WTC11 (cell line): ENCODE measurements around the gene PDPN. TPM values are rescaled to one million over a fixed set of nuclear protein-coding genes. Genes with fewer than 3 reads are reported as not detected.

Experiments used
- ATAC-seq: fragments of 200-7000 bp; cut with Tn5 transposase; 2 replicates; pipeline ENCODE4 v1.10.0; 2021; ENCODE audit warnings: mild to moderate bottlenecking, moderate library complexity
- CTCF ChIA-PET: fragments of 300-600 bp; sonication (Branson Sonifier 250); formaldehyde crosslinking; loops from one replicate; lab custom pipeline; 2021; ENCODE audit warnings: antibody characterized with exemption; lab: Charles Lee
- POLR2A ChIA-PET: fragments of 350-600 bp; sonication (Branson Sonifier 250); formaldehyde crosslinking; loops from one replicate; lab custom pipeline; 2021; ENCODE audit warnings: antibody characterized with exemption; lab: Charles Lee
- DNase-seq: peaks from one replicate; pipeline ENCODE4 v3.0.0; 2021; ENCODE audit warnings: low spot score
- H3K27ac Mint-ChIP-seq: 2 replicates; pipeline ENCODE4 v1.8.0; 2021; ENCODE audit warnings: mixed read lengths
- H3K27me3 Mint-ChIP-seq: 2 replicates; pipeline ENCODE4 v1.8.0; 2021; ENCODE audit warnings: low read depth, mild to moderate bottlenecking, moderate library complexity, mixed read lengths
- H3K36me3 Mint-ChIP-seq: 2 replicates; pipeline ENCODE4 v1.8.0; 2021; ENCODE audit warnings: mixed read lengths
- H3K4me1 Mint-ChIP-seq: 2 replicates; pipeline ENCODE4 v1.8.0; 2022; ENCODE audit warnings: mixed read lengths
- H3K4me3 Mint-ChIP-seq: 2 replicates; pipeline ENCODE4 v1.8.0; 2021; ENCODE audit warnings: mild to moderate bottlenecking, moderate library complexity, mixed read lengths
- H3K9me3 Mint-ChIP-seq: 2 replicates; pipeline ENCODE4 v1.8.0; 2021; ENCODE audit warnings: mixed read lengths
- IRF2 ChIP-seq: sonication (generic); formaldehyde crosslinking; IDR thresholded peaks from 2 replicates; pipeline ENCODE4 v1.8.0; 2022; ENCODE audit warnings: low read depth, missing genetic modification reagents, borderline replicate concordance
- JAZF1 ChIP-seq: fragments of 250-450 bp; sonication (Bioruptor Pico); IDR thresholded peaks from 2 replicates; pipeline ENCODE4 v1.9.0; 2021; ENCODE audit warnings: moderate library complexity, mild to moderate bottlenecking, inconsistent platforms
- KAT7 ChIP-seq: sonication (generic); formaldehyde crosslinking; IDR thresholded peaks from 2 replicates; pipeline ENCODE4 v1.8.1; 2023; ENCODE audit warnings: missing genetic modification reagents, mild to moderate bottlenecking, borderline replicate concordance
- MYBL2 ChIP-seq: sonication (generic); formaldehyde crosslinking; IDR thresholded peaks from 2 replicates; pipeline ENCODE4 v1.8.1; 2023; ENCODE audit warnings: mild to moderate bottlenecking, moderate library complexity, missing genetic modification reagents
- NFE2L1 ChIP-seq: sonication (generic); formaldehyde crosslinking; IDR thresholded peaks from 2 replicates; pipeline ENCODE4 v1.8.1; 2023; ENCODE audit warnings: missing genetic modification reagents
- NFYB ChIP-seq: sonication (generic); formaldehyde crosslinking; conservative IDR thresholded peaks from 2 replicates; pipeline ENCODE4 v1.8.0; 2022; ENCODE audit warnings: low read depth, missing genetic modification reagents
- NR2C2 ChIP-seq: sonication (generic); formaldehyde crosslinking; IDR thresholded peaks from 2 replicates; pipeline ENCODE4 v1.8.0; 2022; ENCODE audit warnings: mild to moderate bottlenecking, missing genetic modification reagents
- NR3C1 ChIP-seq: sonication (generic); formaldehyde crosslinking; conservative IDR thresholded peaks from 2 replicates; pipeline ENCODE4 v1.8.1; 2023; ENCODE audit warnings: low read depth, mild to moderate bottlenecking, missing genetic modification reagents
- SMAD3 ChIP-seq: sonication (generic); formaldehyde crosslinking; IDR thresholded peaks from 2 replicates; pipeline ENCODE4 v1.8.0; 2022; ENCODE audit warnings: missing genetic modification reagents, mild to moderate bottlenecking, borderline replicate concordance
- SMAD4 ChIP-seq: sonication (generic); formaldehyde crosslinking; IDR thresholded peaks from 2 replicates; pipeline ENCODE4 v1.8.0; 2022; ENCODE audit warnings: mild to moderate bottlenecking, missing genetic modification reagents
- TEAD4 ChIP-seq: sonication (generic); formaldehyde crosslinking; IDR thresholded peaks from 2 replicates; pipeline ENCODE4 v1.8.0; 2022; ENCODE audit warnings: mild to moderate bottlenecking, missing genetic modification reagents
- ZNF317 ChIP-seq: sonication (generic); formaldehyde crosslinking; IDR thresholded peaks from 2 replicates; pipeline ENCODE4 v1.8.1; 2023; ENCODE audit warnings: low read depth, mild to moderate bottlenecking, moderate library complexity, missing genetic modification reagents, borderline replicate concordance
- total RNA-seq: library from RNA; stranded (reverse); gene quantifications from 3 replicates; pipeline ENCODE4 v1.2.3, GENCODE V29; 2021
- TF ChIP-seq, protein P1 (sequence below): sonication (generic); formaldehyde crosslinking; IDR thresholded peaks from 2 replicates; pipeline ENCODE4 v1.8.1; 2023; ENCODE audit warnings: mild to moderate bottlenecking, moderate library complexity, missing genetic modification reagents
- TF ChIP-seq, protein P2 (sequence below): fragments of 200-600 bp; IDR thresholded peaks from 2 replicates; pipeline ENCODE4 v1.8.0; 2022; ENCODE audit warnings: antibody characterized with exemption
- TF ChIP-seq, protein P3 (sequence below): fragments of 250-450 bp; sonication (Bioruptor Pico); IDR thresholded peaks from 2 replicates; pipeline ENCODE4 v1.8.0; 2021; ENCODE audit warnings: mild to moderate bottlenecking
- TF ChIP-seq, protein P4 (sequence below): fragments of 250-450 bp; sonication (Bioruptor Pico); IDR thresholded peaks from 2 replicates; pipeline ENCODE4 v1.9.0; 2021; ENCODE audit warnings: mild to moderate bottlenecking
- TF ChIP-seq, protein P5 (sequence below): sonication (generic); formaldehyde crosslinking; IDR thresholded peaks from 2 replicates; pipeline ENCODE4 v1.8.1; 2022; ENCODE audit warnings: low read depth, mild to moderate bottlenecking, moderate library complexity, missing genetic modification reagents, borderline replicate concordance
- TF ChIP-seq, protein P6 (sequence below): sonication (generic); formaldehyde crosslinking; IDR thresholded peaks from 2 replicates; pipeline ENCODE4 v1.8.1; 2022; ENCODE audit warnings: mild to moderate bottlenecking, missing genetic modification reagents, moderate library complexity, borderline replicate concordance
- TF ChIP-seq, protein P7 (sequence below): sonication (generic); formaldehyde crosslinking; conservative IDR thresholded peaks from 2 replicates; pipeline ENCODE4 v1.8.1; 2023; ENCODE audit warnings: mild to moderate bottlenecking, low read depth, missing genetic modification reagents, moderate library complexity

The PDPN gene
- total RNA-seq, 1 experiment from 2014 or later: 158 TPM

DNA sequence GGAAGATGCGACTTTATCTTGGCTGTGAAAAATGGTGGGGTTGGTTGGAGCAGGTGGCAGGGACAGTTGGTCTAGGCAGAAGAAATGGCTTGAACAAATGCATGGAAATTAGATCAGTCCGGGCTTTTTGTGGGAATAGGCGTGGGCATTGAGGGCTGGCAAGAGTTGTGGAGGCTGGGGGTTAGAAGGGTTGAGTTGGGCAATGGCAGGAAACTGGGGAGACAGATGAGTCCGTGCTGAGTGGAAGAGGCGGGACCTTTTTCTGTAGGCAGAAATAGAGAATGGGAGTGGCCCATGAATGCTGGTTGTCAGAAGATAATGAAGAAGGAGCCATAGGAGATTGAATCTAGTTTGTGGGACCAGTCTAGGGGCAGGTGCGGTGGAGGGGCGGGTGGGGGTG lies 6.9 kb downstream of the PDPN start:
- Mint-ChIP-seq H3K27ac (peak overlapping the region; percentile 21; the same call in 1 of the 2 replicates), H3K36me3 (peaks cover 25% of the 10 kb centered on the region), H3K4me1 (peaks cover 60% of the 10 kb centered on the region), H3K27me3 (no peaks in the 10 kb centered on the region)
- ChIA-PET CTCF (no interaction called here), POLR2A (no interaction called here)
- DNase-seq: no peak
- TF ChIP-seq, protein P1, sequence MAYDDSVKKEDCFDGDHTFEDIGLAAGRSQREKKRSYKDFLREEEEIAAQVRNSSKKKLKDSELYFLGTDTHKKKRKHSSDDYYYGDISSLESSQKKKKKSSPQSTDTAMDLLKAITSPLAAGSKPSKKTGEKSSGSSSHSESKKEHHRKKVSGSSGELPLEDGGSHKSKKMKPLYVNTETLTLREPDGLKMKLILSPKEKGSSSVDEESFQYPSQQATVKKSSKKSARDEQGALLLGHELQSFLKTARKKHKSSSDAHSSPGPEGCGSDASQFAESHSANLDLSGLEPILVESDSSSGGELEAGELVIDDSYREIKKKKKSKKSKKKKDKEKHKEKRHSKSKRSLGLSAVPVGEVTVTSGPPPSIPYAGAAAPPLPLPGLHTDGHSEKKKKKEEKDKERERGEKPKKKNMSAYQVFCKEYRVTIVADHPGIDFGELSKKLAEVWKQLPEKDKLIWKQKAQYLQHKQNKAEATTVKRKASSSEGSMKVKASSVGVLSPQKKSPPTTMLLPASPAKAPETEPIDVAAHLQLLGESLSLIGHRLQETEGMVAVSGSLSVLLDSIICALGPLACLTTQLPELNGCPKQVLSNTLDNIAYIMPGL (CRISPR knock-in tag): no peak
- TF ChIP-seq JAZF1 (CRISPR knock-in tag) (no peak), IRF2 (CRISPR knock-in tag) (no peak), NR3C1 (CRISPR knock-in tag) (no peak), SMAD4 (CRISPR knock-in tag) (no peak), NR2C2 (CRISPR knock-in tag) (no peak)
- TF ChIP-seq, protein P2, sequence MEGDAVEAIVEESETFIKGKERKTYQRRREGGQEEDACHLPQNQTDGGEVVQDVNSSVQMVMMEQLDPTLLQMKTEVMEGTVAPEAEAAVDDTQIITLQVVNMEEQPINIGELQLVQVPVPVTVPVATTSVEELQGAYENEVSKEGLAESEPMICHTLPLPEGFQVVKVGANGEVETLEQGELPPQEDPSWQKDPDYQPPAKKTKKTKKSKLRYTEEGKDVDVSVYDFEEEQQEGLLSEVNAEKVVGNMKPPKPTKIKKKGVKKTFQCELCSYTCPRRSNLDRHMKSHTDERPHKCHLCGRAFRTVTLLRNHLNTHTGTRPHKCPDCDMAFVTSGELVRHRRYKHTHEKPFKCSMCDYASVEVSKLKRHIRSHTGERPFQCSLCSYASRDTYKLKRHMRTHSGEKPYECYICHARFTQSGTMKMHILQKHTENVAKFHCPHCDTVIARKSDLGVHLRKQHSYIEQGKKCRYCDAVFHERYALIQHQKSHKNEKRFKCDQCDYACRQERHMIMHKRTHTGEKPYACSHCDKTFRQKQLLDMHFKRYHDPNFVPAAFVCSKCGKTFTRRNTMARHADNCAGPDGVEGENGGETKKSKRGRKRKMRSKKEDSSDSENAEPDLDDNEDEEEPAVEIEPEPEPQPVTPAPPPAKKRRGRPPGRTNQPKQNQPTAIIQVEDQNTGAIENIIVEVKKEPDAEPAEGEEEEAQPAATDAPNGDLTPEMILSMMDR: no peak
- TF ChIP-seq, protein P3, sequence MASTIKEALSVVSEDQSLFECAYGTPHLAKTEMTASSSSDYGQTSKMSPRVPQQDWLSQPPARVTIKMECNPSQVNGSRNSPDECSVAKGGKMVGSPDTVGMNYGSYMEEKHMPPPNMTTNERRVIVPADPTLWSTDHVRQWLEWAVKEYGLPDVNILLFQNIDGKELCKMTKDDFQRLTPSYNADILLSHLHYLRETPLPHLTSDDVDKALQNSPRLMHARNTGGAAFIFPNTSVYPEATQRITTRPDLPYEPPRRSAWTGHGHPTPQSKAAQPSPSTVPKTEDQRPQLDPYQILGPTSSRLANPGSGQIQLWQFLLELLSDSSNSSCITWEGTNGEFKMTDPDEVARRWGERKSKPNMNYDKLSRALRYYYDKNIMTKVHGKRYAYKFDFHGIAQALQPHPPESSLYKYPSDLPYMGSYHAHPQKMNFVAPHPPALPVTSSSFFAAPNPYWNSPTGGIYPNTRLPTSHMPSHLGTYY (CRISPR knock-in tag): no peak
- TF ChIP-seq, all 79 proteins: peak for 0
- no peak for ATAC-seq
- H3K4me3 Mint-ChIP-seq: no peak overlapping the region
- no peaks in the 10 kb centered on the region for H3K9me3 Mint-ChIP-seq

DNA sequence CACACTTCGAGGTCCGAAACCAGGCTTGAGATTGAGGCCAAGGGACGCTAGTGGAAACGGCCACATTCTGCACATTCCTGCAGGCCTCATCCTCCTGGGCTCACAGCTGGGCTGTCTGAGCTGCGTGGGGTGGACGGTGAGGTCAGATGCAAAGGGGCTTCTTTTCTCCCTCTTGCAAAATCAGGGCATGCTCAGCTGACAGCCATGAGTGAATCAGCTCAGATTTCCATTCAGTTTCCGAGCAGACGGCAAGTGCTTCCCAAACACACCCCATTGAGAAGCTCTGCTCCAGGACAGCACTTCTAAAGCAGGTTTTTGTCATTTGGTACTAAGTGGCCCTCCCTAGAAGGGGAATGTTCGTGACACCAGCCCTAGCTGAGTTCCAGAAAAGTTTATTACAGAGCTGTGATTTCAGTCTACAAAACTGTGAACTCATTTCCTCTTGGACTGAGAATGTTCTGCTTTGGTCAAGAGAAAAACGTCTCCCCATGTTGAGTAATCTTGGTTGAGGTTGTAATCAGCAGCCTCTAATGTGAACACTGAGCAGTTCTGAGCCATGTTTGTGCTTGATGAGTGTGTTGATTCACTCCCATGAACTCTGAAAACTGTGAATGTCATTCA lies 10.0 kb downstream of the PDPN start:
- TF ChIP-seq SMAD3 (no peak), NFYB (CRISPR knock-in tag) (no peak), NFE2L1 (no peak), ZNF317 (CRISPR knock-in tag) (no peak), KAT7 (CRISPR knock-in tag) (no peak), NR2C2 (CRISPR knock-in tag) (no peak), TEAD4 (no peak), MYBL2 (no peak)
- TF ChIP-seq, protein P4, sequence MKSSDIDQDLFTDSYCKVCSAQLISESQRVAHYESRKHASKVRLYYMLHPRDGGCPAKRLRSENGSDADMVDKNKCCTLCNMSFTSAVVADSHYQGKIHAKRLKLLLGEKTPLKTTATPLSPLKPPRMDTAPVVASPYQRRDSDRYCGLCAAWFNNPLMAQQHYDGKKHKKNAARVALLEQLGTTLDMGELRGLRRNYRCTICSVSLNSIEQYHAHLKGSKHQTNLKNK (CRISPR knock-in tag): no peak
- TF ChIP-seq, protein P3 (CRISPR knock-in tag): no peak
- Mint-ChIP-seq H3K4me1 (peaks cover 38% of the 10 kb centered on the region), H3K27ac (peak overlapping the region; percentile 88), H3K36me3 (peaks cover 34% of the 10 kb centered on the region), H3K27me3 (no peaks in the 10 kb centered on the region), H3K9me3 (no peaks in the 10 kb centered on the region), H3K4me3 (no peak overlapping the region)
- ChIA-PET POLR2A (no interaction called here), CTCF (interaction anchor here (1.1 kb wide), 1 partner anchor 23 kb away, joined by 5 read pairs; no protein-coding TSS in a partner anchor)
- DNase-seq (peak; percentile 41), ATAC-seq (peak; percentile 76)

DNA sequence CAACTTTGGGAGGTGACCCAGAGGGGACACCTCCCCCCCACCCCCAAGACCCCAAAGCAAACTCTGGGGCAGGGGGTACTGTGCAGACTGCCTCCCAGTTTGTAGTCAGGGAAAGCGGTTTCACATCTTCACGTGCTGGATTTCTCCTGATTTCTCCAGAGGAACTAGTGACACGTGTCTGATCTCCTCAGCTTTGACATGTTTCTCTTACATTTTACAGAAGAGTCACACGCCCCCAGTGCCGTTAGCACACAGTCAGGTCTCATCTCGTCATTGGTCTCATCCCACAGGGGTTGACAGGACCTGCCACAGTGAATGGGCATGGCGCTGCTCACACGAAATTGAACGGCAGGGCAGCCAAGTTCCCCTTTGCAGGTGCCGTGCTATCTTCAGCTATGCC lies 11.8 kb downstream of the PDPN start:
- ATAC-seq: no peak
- Mint-ChIP-seq H3K4me3 (no peak overlapping the region), H3K36me3 (peaks cover 30% of the 10 kb centered on the region), H3K27me3 (no peaks in the 10 kb centered on the region), H3K9me3 (no peaks in the 10 kb centered on the region), H3K27ac (no peak overlapping the region; the same call in 1 of the 2 replicates), H3K4me1 (peaks cover 37% of the 10 kb centered on the region)
- DNase-seq: no peak
- ChIA-PET CTCF (no interaction called here), POLR2A (no interaction called here)
- TF ChIP-seq, protein P5, sequence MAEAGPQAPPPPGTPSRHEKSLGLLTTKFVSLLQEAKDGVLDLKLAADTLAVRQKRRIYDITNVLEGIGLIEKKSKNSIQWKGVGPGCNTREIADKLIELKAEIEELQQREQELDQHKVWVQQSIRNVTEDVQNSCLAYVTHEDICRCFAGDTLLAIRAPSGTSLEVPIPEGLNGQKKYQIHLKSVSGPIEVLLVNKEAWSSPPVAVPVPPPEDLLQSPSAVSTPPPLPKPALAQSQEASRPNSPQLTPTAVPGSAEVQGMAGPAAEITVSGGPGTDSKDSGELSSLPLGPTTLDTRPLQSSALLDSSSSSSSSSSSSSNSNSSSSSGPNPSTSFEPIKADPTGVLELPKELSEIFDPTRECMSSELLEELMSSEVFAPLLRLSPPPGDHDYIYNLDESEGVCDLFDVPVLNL (CRISPR knock-in tag): no peak
- TF ChIP-seq, protein P6, sequence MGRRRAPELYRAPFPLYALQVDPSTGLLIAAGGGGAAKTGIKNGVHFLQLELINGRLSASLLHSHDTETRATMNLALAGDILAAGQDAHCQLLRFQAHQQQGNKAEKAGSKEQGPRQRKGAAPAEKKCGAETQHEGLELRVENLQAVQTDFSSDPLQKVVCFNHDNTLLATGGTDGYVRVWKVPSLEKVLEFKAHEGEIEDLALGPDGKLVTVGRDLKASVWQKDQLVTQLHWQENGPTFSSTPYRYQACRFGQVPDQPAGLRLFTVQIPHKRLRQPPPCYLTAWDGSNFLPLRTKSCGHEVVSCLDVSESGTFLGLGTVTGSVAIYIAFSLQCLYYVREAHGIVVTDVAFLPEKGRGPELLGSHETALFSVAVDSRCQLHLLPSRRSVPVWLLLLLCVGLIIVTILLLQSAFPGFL (CRISPR knock-in tag): no peak
- TF ChIP-seq, protein P7, sequence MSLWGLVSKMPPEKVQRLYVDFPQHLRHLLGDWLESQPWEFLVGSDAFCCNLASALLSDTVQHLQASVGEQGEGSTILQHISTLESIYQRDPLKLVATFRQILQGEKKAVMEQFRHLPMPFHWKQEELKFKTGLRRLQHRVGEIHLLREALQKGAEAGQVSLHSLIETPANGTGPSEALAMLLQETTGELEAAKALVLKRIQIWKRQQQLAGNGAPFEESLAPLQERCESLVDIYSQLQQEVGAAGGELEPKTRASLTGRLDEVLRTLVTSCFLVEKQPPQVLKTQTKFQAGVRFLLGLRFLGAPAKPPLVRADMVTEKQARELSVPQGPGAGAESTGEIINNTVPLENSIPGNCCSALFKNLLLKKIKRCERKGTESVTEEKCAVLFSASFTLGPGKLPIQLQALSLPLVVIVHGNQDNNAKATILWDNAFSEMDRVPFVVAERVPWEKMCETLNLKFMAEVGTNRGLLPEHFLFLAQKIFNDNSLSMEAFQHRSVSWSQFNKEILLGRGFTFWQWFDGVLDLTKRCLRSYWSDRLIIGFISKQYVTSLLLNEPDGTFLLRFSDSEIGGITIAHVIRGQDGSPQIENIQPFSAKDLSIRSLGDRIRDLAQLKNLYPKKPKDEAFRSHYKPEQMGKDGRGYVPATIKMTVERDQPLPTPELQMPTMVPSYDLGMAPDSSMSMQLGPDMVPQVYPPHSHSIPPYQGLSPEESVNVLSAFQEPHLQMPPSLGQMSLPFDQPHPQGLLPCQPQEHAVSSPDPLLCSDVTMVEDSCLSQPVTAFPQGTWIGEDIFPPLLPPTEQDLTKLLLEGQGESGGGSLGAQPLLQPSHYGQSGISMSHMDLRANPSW (CRISPR knock-in tag): no peak
